C4-2B (cell line): Measurements from ENCODE around the gene FRMD4A.
A peak's percentile ranks its signal among the peaks of the same experiment; 100 is the strongest.

ENCODE experiments used
- H3K27ac ChIP-seq: fragments of 450-650 bp; 2 replicates; pipeline ENCODE4 v1.5.1; 2017
- CTCF ChIP-seq: fragments of 450-650 bp; conservative IDR thresholded peaks from 2 replicates; pipeline ENCODE4 v1.5.1; 2017; ENCODE audit warnings: mild to moderate bottlenecking
- ZFX ChIP-seq: fragments of 450-650 bp; IDR thresholded peaks from 2 replicates; pipeline ENCODE4 v1.6.1; 2017

The FRMD4A gene

GRCh38 chr10:14311206-14311957 is 19.3 kb downstream of the FRMD4A start:
- H3K27ac ChIP-seq: no peak overlapping the region
- no peak for TF ChIP-seq ZFX
- TF ChIP-seq CTCF: no peak

GRCh38 chr10:14309593-14309992 is 21.1 kb downstream of the FRMD4A start:
- TF ChIP-seq CTCF (no peak), ZFX (no peak)
- no peak overlapping the region for H3K27ac ChIP-seq

GRCh38 chr10:14306190-14306589 is 24.5 kb downstream of the FRMD4A start:
- no peak overlapping the region for H3K27ac ChIP-seq
- no peak for TF ChIP-seq CTCF
- no peak for TF ChIP-seq ZFX

- TF ChIP-seq CTCF (no peak), ZFX (no peak)
- H3K27ac ChIP-seq: no peak overlapping the region
Observed at GRCh38 chr10:14304046-14304445, 26.7 kb downstream of the FRMD4A start.

- no peak overlapping the region for H3K27ac ChIP-seq
- TF ChIP-seq ZFX: no peak
- TF ChIP-seq CTCF: peak; percentile 53
Observed at GRCh38 chr10:14302035-14302434, 28.7 kb downstream of the FRMD4A start.

- H3K27ac ChIP-seq: no peak overlapping the region
Observed at GRCh38 chr10:14299556-14299955, 31.2 kb downstream of the FRMD4A start.

More at GRCh38 chr10:14299556-14299955, 31.2 kb downstream of the FRMD4A start:
- TF ChIP-seq CTCF (no peak), ZFX (no peak)
